Stimulated activated naive CD8-positive, alpha-beta T cell treated with anti-CD3 and anti-CD28 coated beads, Interleukin-15, amount 100 ng/mL, for 72 hours (primary cell): ENCODE measurements around the gene CKLF.

ENCODE experiments used
- ATAC-seq: fragments of 150-1000 bp; cut with Tn5 transposase; 2 replicates; pipeline ENCODE4 v1.10.0; 2021; ENCODE audit warnings: mild to moderate bottlenecking, moderate library complexity
- DNase-seq, 2 donors: peaks; one replicate each; pipeline ENCODE4 v3.0.0; 2021 to 2022
- H3K27ac Mint-ChIP-seq, 2 donors: one replicate each; pipeline ENCODE4 v1.8.0; 2022; ENCODE audit warnings: mild to moderate bottlenecking in 2 of 2, mixed read lengths in 2 of 2, moderate library complexity in 2 of 2
- H3K27me3 Mint-ChIP-seq: one replicate; pipeline ENCODE4 v1.8.0; 2022; ENCODE audit warnings: mixed read lengths
- H3K4me1 Mint-ChIP-seq: one replicate; pipeline ENCODE4 v1.8.0; 2022; ENCODE audit warnings: mild to moderate bottlenecking, mixed read lengths
- H3K4me3 Mint-ChIP-seq, 2 donors: one replicate each; pipeline ENCODE4 v1.8.0; 2022; ENCODE audit warnings: mild to moderate bottlenecking in 2 of 2, mixed read lengths in 2 of 2, moderate library complexity in 1 of 2
- H3K9me3 Mint-ChIP-seq, 2 donors: one replicate each; pipeline ENCODE4 v1.8.0; 2022; ENCODE audit warnings: mixed read lengths in 2 of 2

Gene CKLF

GRCh38 chr16:66568355-66568754 lies 16.0 kb downstream of the CKLF start:
- no peaks in the 10 kb centered on the region for H3K9me3 Mint-ChIP-seq
- ATAC-seq (no peak), DNase-seq (no peak)
- H3K27ac Mint-ChIP-seq: no peak overlapping the region
- H3K4me3 Mint-ChIP-seq: no peak overlapping the region
- no peaks in the 10 kb centered on the region for H3K27me3 Mint-ChIP-seq
- H3K4me1 Mint-ChIP-seq: peaks cover 28% of the 10 kb centered on the region

GRCh38 chr16:66569131-66569530 lies 16.8 kb downstream of the CKLF start:
- Mint-ChIP-seq H3K27ac (no peak overlapping the region), H3K4me1 (peaks cover 20% of the 10 kb centered on the region), H3K9me3 (no peaks in the 10 kb centered on the region), H3K4me3 (no peak overlapping the region), H3K27me3 (no peaks in the 10 kb centered on the region)
- ATAC-seq (no peak), DNase-seq (no peak)

- ATAC-seq: no peak
- H3K4me1 Mint-ChIP-seq: peaks cover 16% of the 10 kb centered on the region
- H3K4me3 Mint-ChIP-seq: no peak overlapping the region
- no peaks in the 10 kb centered on the region for H3K27me3 Mint-ChIP-seq
- H3K9me3 Mint-ChIP-seq: no peaks in the 10 kb centered on the region
- DNase-seq: no peak
- H3K27ac Mint-ChIP-seq: no peak overlapping the region
Observed at GRCh38 chr16:66569827-66570405, 17.5 kb downstream of the CKLF start.

DNA sequence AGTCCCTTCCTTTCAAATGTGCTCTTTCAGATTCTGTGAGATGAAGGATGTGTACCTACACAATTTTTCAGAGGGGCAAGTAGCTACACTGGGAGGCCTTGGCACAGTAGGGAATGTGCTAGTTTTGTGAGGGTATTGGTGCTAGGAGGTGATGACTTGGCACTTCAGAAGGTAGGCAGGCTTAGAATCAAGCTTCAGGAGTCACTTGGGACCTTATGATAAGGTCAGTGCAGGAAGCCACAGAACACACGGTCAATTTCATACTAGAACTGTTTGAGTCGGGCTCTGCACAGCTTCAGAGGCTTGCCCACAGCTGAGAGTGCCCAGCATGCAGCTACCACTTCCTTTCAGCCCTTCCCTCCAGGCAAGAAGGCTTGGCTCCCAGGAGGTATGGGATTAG lies 20.0 kb downstream of the CKLF start:
- H3K9me3 Mint-ChIP-seq: no peaks in the 10 kb centered on the region
- H3K27ac Mint-ChIP-seq: no peak overlapping the region
- DNase-seq: no peak
- H3K4me3 Mint-ChIP-seq: no peak overlapping the region
- ATAC-seq: no peak
- peaks cover 8% of the 10 kb centered on the region for H3K4me1 Mint-ChIP-seq
- H3K27me3 Mint-ChIP-seq: peaks cover 4% of the 10 kb centered on the region

DNA sequence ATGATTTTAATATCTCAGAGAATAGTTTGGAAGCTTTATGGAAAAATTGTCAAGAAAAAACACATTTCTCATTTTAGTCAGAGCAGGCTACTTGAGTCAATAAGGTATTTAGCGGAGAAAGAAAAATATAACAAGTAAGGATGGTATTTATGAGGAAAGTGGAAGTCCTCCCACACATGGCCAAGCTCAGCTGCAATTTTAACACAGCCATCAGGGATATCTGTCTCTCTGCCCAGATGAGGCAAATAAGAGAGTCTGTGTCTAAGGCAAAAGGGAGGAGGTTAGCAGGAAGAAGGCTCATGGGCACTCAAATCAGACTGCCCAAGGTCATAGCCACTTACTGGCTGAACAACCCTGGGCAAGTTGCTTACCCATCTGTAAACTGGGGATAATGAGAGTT lies 21.7 kb downstream of the CKLF start:
- H3K27me3 Mint-ChIP-seq: peaks cover 21% of the 10 kb centered on the region
- H3K4me3 Mint-ChIP-seq: no peak overlapping the region
- no peak for ATAC-seq
- DNase-seq: no peak
- H3K27ac Mint-ChIP-seq: no peak overlapping the region
- peaks cover 9% of the 10 kb centered on the region for H3K4me1 Mint-ChIP-seq
- no peaks in the 10 kb centered on the region for H3K9me3 Mint-ChIP-seq

GRCh38 chr16:66574531-66574930 lies 22.2 kb downstream of the CKLF start:
- Mint-ChIP-seq H3K9me3 (no peaks in the 10 kb centered on the region), H3K27ac (no peak overlapping the region), H3K4me3 (no peak overlapping the region), H3K27me3 (peaks cover 26% of the 10 kb centered on the region), H3K4me1 (peaks cover 13% of the 10 kb centered on the region)
- no peak for DNase-seq
- no peak for ATAC-seq

DNA sequence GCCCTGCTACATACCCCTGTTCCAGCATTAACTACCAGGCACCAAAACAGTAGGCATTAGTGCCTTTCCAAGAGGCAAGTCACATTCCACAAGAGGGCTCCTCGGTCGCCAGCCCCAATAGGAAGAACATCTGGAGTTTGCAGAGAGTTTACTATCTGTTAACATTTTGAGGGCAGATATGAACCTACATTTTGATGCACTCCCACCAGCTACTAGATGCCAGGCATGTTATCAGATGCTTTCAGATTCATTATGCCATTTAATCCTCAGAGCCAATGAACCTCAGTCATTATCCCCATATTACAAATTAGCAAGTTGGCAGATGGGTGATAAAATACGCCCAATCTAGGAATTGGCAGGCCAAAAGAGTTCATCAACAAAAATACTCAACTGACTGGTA lies 22.7 kb downstream of the CKLF start:
- ATAC-seq: no peak
- DNase-seq: no peak
- peaks cover 18% of the 10 kb centered on the region for H3K4me1 Mint-ChIP-seq
- H3K9me3 Mint-ChIP-seq: no peaks in the 10 kb centered on the region
- H3K27ac Mint-ChIP-seq: no peak overlapping the region
- H3K4me3 Mint-ChIP-seq: no peak overlapping the region
- H3K27me3 Mint-ChIP-seq: peaks cover 31% of the 10 kb centered on the region

DNA sequence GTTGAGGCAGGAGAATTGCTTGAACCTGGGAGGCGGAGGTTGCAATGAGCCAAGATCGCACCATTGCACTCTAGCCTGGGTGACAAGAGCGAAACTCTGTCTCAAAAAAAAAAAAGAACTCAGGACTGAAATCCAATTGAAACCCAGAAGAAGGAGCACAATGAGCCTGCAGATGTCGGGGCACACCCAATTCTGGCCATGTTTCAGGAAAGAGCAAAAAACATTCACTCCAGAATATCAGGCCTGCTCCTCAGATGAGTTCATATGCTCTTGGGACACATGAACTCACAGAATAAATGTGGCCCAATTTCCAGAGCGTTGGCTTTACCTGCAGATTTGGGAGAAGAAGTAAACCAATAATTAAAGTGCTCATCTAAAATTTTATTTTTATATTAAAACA lies 23.9 kb downstream of the CKLF start:
- DNase-seq: no peak
- no peak overlapping the region for H3K27ac Mint-ChIP-seq
- H3K4me3 Mint-ChIP-seq: no peak overlapping the region
- H3K9me3 Mint-ChIP-seq: no peaks in the 10 kb centered on the region
- H3K4me1 Mint-ChIP-seq: peaks cover 24% of the 10 kb centered on the region
- no peak for ATAC-seq
- H3K27me3 Mint-ChIP-seq: peaks cover 43% of the 10 kb centered on the region

DNA sequence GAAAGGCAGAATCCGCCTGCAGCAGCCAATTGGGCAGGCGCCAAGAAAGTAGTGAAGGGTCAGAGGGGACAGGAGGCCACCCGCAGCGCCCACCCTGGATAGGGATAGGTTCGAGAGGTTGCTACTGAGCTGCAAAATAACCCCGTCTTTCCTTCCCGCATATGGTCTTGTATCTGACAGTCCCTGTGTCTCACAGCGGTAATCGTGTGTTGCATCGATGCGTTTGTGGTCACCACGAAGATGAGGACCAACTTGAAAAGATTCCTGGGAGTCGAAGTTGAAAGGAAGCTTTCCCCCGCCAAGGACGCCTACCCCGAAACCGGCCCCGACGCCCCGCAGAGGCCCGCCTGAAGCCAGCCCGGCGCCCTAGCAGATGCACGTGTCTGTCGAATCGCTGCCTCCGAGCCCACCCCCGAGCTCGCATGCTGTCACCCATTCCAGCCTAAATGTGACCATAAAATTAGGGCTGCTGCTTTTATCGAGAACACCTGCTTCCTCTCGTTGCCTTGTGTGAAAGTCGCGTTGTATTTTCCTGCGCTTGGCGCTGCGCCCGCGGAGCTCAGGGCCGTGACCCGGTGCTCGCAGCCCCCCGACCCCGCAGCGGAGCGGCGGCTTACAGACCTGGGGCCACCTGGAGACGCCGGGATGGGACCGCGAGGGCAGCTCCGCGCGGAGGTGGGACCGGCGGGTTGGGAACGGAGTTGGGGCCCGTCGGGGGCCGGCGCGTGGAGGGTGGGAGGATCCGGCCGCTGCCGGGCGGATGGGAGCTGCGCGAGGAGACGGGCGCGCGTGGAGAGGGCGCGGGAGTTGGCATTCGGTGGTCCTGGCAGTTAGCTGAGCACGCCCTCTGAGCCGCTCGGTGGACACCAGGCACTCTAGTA lies 26.5 kb downstream of the CKLF start, which contains the start of gene CMTM2:
Gene CMTM2, plus strand, starts transcription at position 813 of the 881 bp plus-strand sequence. CDS start 145 bp downstream, outside the sequence.
- peak; percentile 58 for ATAC-seq
- Mint-ChIP-seq H3K27me3 (peaks cover 49% of the 10 kb centered on the region), H3K4me3 (peak within 1 kb of the TSS; percentile 70 to 77), H3K9me3 (no peaks in the 10 kb centered on the region), H3K4me1 (peaks cover 31% of the 10 kb centered on the region), H3K27ac (peak within 1 kb of the TSS; percentile 24 to 76)
- no peak for DNase-seq

DNA sequence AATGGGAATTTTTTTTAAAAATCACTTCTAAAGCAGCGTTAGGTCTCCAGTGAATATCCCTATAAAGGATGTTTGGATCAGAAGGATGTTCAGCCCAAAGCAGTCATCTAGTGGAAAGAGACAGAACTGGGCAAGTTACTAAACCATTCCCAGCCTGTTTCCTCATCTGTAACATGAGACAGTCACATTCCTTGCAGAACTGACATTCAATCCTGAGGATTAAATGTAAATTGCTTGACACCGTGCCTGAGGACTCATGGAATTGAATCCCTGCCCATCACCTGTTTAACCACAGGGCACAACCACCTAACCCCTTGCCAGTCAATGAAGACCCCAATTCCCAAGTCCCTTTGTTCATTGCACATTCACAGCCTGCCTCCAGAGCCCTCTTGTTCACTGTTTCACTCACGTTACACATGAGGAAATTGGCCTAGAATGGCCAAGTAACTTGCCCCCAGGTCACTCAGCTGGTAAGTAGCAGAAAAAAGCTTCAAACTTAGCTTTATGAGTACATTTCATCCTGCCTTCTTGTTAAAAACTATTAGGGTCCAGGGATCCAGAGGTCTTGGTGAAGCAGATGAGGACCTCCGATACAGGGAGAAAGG lies 28.3 kb downstream of the CKLF start:
- Mint-ChIP-seq H3K27ac (no peak overlapping the region), H3K9me3 (no peaks in the 10 kb centered on the region), H3K4me1 (peaks cover 31% of the 10 kb centered on the region), H3K4me3 (no peak overlapping the region), H3K27me3 (peaks cover 49% of the 10 kb centered on the region)
- DNase-seq (no peak), ATAC-seq (no peak)

- H3K27me3 Mint-ChIP-seq: peaks cover 49% of the 10 kb centered on the region
Observed at GRCh38 chr16:66581246-66581952, 29.0 kb downstream of the CKLF start.

GRCh38 chr16:66585481-66586239 lies 33.3 kb downstream of the CKLF start:
- Mint-ChIP-seq H3K4me1 (peaks cover 56% of the 10 kb centered on the region), H3K4me3 (no peak overlapping the region), H3K27ac (no peak overlapping the region), H3K27me3 (peaks cover 12% of the 10 kb centered on the region), H3K9me3 (no peaks in the 10 kb centered on the region)
- no peak for ATAC-seq
- no peak for DNase-seq

More at GRCh38 chr16:66581246-66581952, 29.0 kb downstream of the CKLF start:
- H3K27ac Mint-ChIP-seq: no peak overlapping the region
- H3K4me1 Mint-ChIP-seq: peaks cover 32% of the 10 kb centered on the region
- ATAC-seq: no peak
- DNase-seq: no peak
- H3K9me3 Mint-ChIP-seq: no peaks in the 10 kb centered on the region
- no peak overlapping the region for H3K4me3 Mint-ChIP-seq

GRCh38 chr16:66587881-66588600 lies 35.7 kb downstream of the CKLF start:
- ATAC-seq: no peak
- no peak for DNase-seq
- peak overlapping the region; percentile 79 to 85 for H3K4me3 Mint-ChIP-seq
- H3K9me3 Mint-ChIP-seq: no peaks in the 10 kb centered on the region
- H3K27me3 Mint-ChIP-seq: peaks cover 8% of the 10 kb centered on the region
- peak overlapping the region; percentile 23 to 96 for H3K27ac Mint-ChIP-seq
- H3K4me1 Mint-ChIP-seq: peaks cover 47% of the 10 kb centered on the region

DNA sequence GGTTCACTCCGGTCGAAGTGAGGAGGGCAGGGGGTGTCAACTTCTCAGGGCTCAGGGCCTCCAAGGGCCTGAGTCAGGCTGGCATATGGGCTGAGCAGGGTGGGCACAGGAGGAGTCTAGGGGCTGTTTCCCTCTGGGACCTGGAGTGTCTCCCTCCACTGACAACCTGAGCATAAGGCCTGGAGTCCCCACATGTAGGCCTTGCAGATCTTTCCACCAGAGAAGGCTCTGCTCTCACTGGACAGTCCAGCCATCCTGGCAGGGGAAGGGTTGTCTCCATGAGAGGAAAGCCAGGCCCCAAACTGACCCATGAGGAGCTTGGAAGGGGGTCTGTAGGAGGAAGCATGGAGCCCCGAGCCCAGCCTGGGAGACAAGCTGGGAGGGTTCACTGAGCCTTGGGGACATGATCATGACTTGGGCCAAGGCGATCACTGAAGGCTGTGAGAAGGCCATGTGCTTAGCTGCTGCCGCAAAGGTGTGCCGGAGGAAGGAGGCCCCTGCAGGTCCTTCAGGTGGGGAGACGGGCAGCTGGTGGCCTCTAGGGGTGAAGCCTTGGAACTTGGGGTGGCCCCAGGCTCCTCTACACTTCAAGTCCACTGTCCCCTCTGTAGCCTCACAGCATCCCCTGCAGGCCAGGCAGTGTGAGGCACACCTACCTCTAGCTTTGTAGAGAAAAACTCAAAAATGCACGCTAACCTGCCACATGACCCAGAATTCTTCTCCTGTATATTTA lies 36.8 kb downstream of the CKLF start:
- Mint-ChIP-seq H3K9me3 (no peaks in the 10 kb centered on the region), H3K4me1 (peaks cover 47% of the 10 kb centered on the region), H3K27me3 (peaks cover 8% of the 10 kb centered on the region), H3K4me3 (peak overlapping the region; percentile 76 to 81), H3K27ac (peak overlapping the region; percentile 12 to 53)
- DNase-seq (peak; percentile 59 to 79), ATAC-seq (peak; percentile 98)
